A549 treated with AZD2906 at 1 μM for 4 hours (cell line): ENCODE results near the gene C1QL4. TPM values are rescaled to one million over a fixed set of nuclear protein-coding genes. Genes with fewer than 3 reads are reported as not detected.

Experiments
- total RNA-seq: library from RNA; stranded (reverse); fragments of 200-300 nt; extraction: Qiagen RNA extraction; gene quantifications from 5 replicates; pipeline ENCODE4 v1.2.3, GENCODE V29; 2022

Gene C1QL4
- total RNA-seq: 5.9 to 8.0 TPM (median 6.9 TPM) in 5 replicates

DNA sequence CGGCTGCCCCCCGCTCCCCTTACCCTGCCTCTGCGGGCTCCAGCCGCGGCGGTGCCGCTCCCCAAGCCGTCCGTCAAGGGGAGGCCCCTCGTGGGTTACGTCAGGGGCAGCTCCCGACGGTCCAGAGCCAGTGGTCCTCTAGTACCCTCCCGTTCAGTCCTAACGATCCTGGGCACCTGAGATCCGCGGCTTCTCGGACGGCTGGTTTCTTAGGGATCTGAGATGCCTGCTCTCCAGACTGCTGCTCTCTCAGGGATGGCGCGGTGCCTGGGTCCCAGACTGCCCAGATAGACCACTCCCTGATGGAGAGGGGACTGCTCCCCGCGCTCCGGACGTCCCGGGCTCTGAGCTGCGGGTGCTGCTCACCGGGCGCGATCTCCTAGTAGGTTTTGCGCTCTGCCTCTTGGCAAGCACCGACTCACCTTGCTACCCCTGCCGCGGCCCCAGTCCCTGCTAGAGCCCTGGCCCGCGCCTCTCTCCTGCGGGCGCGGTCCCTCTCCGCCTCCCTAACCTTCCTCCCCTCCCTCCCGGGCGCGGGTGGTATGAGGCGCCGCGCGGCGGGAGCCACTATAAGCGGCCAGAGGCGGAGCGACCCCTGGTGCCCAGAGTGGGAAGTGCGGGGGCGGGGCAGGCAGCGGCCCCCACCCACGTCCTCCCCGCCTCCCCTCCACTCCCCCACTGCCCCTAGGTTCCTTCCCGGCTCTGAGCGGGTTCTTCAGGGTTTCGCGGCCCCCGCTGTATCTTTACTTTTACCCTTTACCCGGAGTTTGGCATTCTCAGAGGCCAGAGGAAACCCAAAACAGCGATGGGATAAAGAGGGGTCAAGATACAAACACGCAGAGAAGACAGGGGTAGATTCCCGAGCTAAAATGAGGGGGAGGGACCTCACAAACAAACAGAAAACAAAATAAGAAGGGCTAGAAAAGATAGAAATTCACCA is at the start of gene C1QL4:
TSS of gene C1QL4 (minus strand) at position 544 of the 940 bp plus-strand sequence. CDS start 711 bp downstream, outside the sequence.

DNA sequence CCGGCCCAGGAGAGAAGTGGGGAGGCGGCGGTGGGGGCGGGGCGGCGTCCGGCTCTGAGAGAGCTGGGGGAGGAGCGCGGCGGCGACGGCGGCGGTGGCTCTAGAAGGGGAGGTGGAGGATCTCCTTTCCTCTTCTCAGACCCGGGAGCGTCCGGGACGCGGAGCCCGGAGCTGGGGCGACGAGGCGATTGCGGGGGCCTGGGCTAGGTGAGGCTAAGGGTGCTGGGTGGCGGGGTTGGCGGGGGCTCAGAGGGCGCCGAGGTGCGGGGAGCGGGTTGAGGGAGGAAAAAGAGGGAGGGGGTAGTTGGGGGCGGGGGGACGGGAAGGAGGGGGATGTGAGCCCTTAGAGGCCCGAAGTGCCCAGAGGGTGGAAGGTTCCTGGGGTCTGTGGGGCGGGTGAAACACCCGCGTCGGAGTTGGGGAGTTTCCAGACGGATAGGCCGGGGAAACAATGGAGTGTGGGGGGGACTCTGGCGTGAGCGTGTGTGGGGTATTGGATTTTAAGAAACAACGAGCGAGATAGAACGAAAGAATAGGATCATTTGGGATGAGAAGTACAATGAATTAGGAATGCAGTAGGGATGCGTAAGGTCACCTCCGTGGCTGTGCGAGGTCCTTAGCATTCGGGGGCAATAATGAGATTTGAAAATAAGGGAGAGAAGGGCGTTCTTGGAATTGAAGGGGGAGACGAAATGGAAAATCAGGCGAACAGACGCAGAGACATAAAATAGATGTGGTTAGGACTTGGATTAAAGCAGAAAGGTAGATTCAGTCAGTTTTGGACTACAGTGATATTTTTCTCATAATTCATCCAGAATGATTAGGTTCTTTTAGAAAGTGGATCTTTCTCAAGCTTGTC is 30.6 kb upstream of the C1QL4 start, which contains the start of gene SPATS2:
TSS of gene SPATS2 (plus strand) at position 82 of the 859 bp plus-strand sequence. CDS start 93,551 bp downstream, outside the sequence.

DNA sequence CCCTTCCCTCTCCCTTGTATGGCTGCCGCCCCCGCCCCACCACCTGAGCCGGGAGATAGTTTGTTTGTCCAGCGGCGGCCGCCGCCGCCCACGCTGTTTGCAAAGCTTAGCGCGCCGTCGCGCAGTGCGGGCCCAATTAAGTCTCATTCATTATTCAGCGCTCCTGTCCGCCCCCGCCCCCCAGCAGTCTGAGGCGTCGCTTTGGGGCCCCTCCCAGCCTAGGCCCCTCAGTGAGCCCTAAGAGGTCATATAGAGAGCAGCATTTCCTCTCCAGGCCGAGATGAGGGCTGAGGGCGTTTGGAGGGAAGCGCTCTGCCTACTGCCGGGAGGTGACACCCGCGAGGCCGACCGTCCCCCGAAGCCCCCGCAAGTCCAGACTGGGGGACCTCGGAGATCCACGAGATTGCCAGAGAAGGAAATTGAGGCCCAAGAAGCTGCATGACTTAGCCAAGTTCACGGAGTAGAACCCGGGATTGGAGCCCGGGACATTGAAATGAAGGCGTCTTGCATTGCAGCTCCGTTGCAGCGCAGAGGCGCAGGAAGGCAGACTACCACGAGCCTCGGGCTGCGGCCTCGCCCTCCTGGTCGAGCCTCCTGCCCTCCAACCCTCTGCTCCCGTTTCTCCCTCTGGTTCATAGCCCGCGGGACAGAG is 9.8 kb upstream of the C1QL4 start, which contains the start of gene DNAJC22:
TSS of gene DNAJC22 (plus strand) at position 230 of the 652 bp plus-strand sequence. CDS start 1,985 bp downstream, outside the sequence.

DNA sequence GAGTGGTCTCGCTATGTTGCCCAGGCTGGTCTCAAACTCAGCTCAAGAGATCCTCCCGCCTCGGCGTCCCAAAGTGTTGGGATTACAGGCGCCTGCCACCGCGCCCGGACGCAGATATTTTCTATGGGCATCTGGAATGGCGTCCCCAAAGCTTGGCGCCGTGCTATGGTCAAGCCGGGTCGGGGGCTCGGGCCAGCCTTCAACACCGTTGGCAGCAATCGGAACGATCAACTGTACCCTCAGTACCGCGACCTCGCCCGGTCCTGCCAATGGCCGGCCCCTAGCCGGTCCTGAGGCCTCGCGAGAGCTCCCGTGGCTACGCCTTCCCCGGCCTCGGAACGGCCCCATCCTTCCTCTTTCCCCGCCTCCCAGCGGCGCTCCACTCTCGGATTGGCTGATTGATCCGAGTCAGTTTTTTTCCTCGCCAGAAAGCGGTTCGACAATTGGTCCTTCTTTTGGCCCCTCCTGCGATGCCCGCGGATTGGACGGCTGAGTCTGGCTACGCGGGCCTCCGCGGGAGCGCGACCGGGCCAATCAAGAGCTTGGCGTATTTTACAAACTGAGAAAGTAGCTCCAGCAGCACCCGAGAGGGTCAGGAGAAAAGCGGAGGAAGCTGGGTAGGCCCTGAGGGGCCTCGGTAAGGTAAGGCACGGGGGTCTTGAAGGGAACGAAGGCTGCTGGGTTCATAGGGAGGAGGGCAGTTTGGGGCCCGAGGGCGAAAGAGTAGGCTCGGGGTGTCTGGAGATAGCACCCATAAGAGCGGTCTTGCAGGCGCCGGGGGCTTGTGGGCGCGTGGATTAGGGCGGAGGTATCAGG is 14.1 kb downstream of the C1QL4 start, which contains the start of gene TROAP:
TSS of gene TROAP (plus strand) at position 548 of the 816 bp plus-strand sequence. CDS start 354 bp downstream, outside the sequence.

DNA sequence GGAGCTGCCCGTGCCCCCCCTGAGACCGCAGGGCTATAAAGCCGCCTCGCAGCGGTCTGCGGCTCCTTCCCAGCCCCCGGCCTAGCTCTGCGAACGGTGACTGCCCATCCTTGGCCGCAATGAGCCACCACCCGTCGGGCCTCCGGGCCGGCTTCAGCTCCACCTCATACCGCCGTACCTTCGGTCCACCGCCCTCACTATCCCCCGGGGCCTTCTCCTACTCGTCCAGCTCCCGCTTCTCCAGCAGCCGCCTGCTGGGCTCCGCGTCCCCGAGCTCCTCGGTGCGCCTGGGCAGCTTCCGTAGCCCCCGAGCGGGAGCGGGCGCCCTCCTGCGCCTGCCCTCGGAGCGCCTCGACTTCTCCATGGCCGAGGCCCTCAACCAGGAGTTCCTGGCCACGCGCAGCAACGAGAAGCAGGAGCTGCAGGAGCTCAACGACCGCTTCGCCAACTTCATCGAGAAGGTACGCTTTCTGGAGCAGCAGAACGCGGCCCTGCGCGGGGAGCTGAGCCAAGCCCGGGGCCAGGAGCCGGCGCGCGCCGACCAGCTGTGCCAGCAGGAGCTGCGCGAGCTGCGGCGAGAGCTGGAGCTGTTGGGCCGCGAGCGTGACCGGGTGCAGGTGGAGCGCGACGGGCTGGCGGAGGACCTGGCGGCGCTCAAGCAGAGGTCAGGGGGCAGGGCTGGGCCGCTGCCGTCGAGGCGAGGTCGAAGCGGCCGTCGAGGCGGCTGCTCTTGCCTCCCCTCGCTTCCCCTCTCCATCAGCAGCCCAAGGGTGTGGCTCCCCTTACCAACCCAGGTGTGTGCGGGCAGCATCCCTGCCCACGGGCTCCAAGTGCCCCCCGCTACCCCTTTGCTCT is 41.7 kb downstream of the C1QL4 start, which contains the start of gene PRPH:
TSS of gene PRPH (plus strand) at position 66 of the 855 bp plus-strand sequence. CDS start at position 120, 54 bp downstream.

Other genes with a start within 250 kb of the C1QL4 start
- gene DHH, start 242.4 kb downstream of the C1QL4 start, total RNA-seq: not detected in 5 replicates
- gene LMBR1L, start 226.3 kb downstream of the C1QL4 start, total RNA-seq: 13.1 to 18.8 TPM (median 16.6 TPM) in 5 replicates
- gene TUBA1B, start 205.8 kb downstream of the C1QL4 start, total RNA-seq: 2,296 to 2,496 TPM (median 2,380 TPM) in 5 replicates
- gene TUBA1A, start 148.1 kb downstream of the C1QL4 start, total RNA-seq: 195 to 252 TPM (median 234 TPM) in 5 replicates
- 1,559 to 2,017 TPM (median 1,622 TPM) in 5 replicates for gene TUBA1C, start 72.1 kb downstream of the C1QL4 start, total RNA-seq
- 0.82 to 2.1 TPM (median 1.9 TPM) in 5 replicates for gene PRPH, start 42.0 kb downstream of the C1QL4 start, total RNA-seq
- 77.8 to 88.1 TPM (median 86.0 TPM) in 5 replicates for gene TROAP, start 13.9 kb downstream of the C1QL4 start, total RNA-seq
- 20.3 to 22.4 TPM (median 21.4 TPM) in 5 replicates for gene DNAJC22, start 9.7 kb upstream of the C1QL4 start, total RNA-seq
- 27.3 to 35.1 TPM (median 32.6 TPM) in 5 replicates for gene SPATS2, start 30.3 kb upstream of the C1QL4 start, total RNA-seq
- gene KCNH3, start 201.8 kb upstream of the C1QL4 start, total RNA-seq: 1.5 to 2.6 TPM (median 2.2 TPM) in 5 replicates
- 61.8 to 68.8 TPM (median 64.9 TPM) in 5 replicates for gene MCRS1, start 231.0 kb upstream of the C1QL4 start, total RNA-seq